AG04450 (cell line): ENCODE measurements around the gene EPHB2. TPM values are rescaled to one million over a fixed set of nuclear protein-coding genes. Genes with fewer than 3 reads are reported as not detected.

Experiments
- CTCF ChIA-PET: fragments of 300-600, 350-600 bp; formaldehyde crosslinking; extraction: SDS; loops from one replicate; lab custom pipeline; 2022; ENCODE audit warnings: antibody characterized with exemption, inconsistent platforms; lab: Charles Lee
- POLR2A ChIA-PET: fragments of 350-600 bp; formaldehyde crosslinking; extraction: SDS; loops from one replicate; lab custom pipeline; 2021; ENCODE audit warnings: antibody characterized with exemption, inconsistent platforms; lab: Yijun Ruan, JAX
- DNase-seq: peaks from one replicate; pipeline ENCODE4 v3.0.0-alpha.2; 2011; ENCODE audit warnings: low read depth, low spot score
- H3K27ac ChIP-seq: one replicate; pipeline ENCODE4 v1.5.1; 2012; ENCODE audit warnings: low read depth, low read length, control low read depth
- H3K27me3 ChIP-seq: one replicate; pipeline ENCODE4 v1.6.0; 2012; ENCODE audit warnings: low read length; ENCODE audit not compliant: control insufficient read depth, insufficient read depth
- H3K4me3 ChIP-seq: 2 replicates; pipeline ENCODE4 v1.5.1; 2011; ENCODE audit warnings: mild to moderate bottlenecking, low read depth, low read length, control low read depth
- H3K9me3 ChIP-seq: 2 replicates; pipeline ENCODE4 v1.5.1; 2012; ENCODE audit warnings: low read length; ENCODE audit not compliant: control insufficient read depth, insufficient read depth
- polyA plus RNA-seq: library from polyadenylated mRNA; depleted of rRNA; stranded (reverse); fragments of >200 nt; gene quantifications from 2 replicates; pipeline ENCODE4 v1.2.3, GENCODE V29; 2011
- TF ChIP-seq, protein P1 (sequence below): IDR thresholded peaks from 2 replicates; pipeline ENCODE4 v1.5.1; 2011; ENCODE audit warnings: low read depth, low read length, control low read depth, inconsistent platforms

The EPHB2 gene
- polyA plus RNA-seq, 1 experiment: 30.9 TPM

- ChIA-PET POLR2A (no interaction called here), CTCF (interaction anchor here (0.5 kb wide), 1 partner anchor 72 kb away, joined by 6 read pairs; no protein-coding TSS in a partner anchor)
- Histone ChIP-seq H3K9me3 (no peaks in the 10 kb centered on the region), H3K27ac (no peak overlapping the region), H3K27me3 (no peaks in the 10 kb centered on the region), H3K4me3 (no peak overlapping the region)
- TF ChIP-seq, protein P1, sequence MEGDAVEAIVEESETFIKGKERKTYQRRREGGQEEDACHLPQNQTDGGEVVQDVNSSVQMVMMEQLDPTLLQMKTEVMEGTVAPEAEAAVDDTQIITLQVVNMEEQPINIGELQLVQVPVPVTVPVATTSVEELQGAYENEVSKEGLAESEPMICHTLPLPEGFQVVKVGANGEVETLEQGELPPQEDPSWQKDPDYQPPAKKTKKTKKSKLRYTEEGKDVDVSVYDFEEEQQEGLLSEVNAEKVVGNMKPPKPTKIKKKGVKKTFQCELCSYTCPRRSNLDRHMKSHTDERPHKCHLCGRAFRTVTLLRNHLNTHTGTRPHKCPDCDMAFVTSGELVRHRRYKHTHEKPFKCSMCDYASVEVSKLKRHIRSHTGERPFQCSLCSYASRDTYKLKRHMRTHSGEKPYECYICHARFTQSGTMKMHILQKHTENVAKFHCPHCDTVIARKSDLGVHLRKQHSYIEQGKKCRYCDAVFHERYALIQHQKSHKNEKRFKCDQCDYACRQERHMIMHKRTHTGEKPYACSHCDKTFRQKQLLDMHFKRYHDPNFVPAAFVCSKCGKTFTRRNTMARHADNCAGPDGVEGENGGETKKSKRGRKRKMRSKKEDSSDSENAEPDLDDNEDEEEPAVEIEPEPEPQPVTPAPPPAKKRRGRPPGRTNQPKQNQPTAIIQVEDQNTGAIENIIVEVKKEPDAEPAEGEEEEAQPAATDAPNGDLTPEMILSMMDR: no peak
- no peak for DNase-seq
Measured at GRCh38 chr1:22775478-22775877, 64.8 kb downstream of the EPHB2 start.

GRCh38 chr1:22776035-22776613 lies 65.5 kb downstream of the EPHB2 start:
- POLR2A ChIA-PET: no interaction called here
- no peaks in the 10 kb centered on the region for H3K9me3 ChIP-seq
- TF ChIP-seq, protein P1: no peak
- H3K4me3 ChIP-seq: no peak overlapping the region
- CTCF ChIA-PET: interaction anchor here (0.5 kb wide), 1 partner anchor 72 kb away, joined by 6 read pairs; no protein-coding TSS in a partner anchor
- no peak for DNase-seq
- H3K27me3 ChIP-seq: no peaks in the 10 kb centered on the region
- no peak overlapping the region for H3K27ac ChIP-seq

GRCh38 chr1:22777388-22778057 lies 66.9 kb downstream of the EPHB2 start:
- Histone ChIP-seq H3K27ac (no peak overlapping the region), H3K27me3 (no peaks in the 10 kb centered on the region), H3K9me3 (no peaks in the 10 kb centered on the region), H3K4me3 (no peak overlapping the region)
- CTCF ChIA-PET: no interaction called here
- DNase-seq: no peak
- TF ChIP-seq, protein P1: no peak
- POLR2A ChIA-PET: no interaction called here

DNA sequence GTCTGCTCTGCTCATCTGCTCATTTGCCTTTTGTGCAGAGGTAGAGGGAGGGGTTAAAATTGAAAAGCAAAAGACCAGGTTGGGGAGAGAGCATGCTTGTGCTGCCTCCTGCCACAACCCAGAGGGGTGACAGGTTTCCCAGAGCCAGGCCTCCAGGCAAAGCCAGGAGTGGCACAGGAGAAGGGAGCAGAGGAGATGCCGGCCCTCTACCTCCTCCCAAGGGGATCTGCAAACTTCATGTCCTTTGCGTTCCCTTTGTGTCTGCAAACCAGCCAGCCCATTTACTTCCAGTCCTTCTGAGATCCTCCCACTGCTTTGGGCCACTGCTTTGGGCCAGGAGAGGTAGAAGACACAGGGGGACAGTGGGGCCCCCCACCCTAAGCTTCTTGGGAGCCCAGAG lies 67.8 kb downstream of the EPHB2 start:
- Histone ChIP-seq H3K27ac (no peak overlapping the region), H3K9me3 (no peaks in the 10 kb centered on the region), H3K4me3 (no peak overlapping the region), H3K27me3 (no peaks in the 10 kb centered on the region)
- TF ChIP-seq, protein P1: no peak
- POLR2A ChIA-PET: no interaction called here
- no peak for DNase-seq
- CTCF ChIA-PET: no interaction called here

- ChIA-PET POLR2A (no interaction called here), CTCF (no interaction called here)
Measured at GRCh38 chr1:22778862-22779520, 68.4 kb downstream of the EPHB2 start.

More at GRCh38 chr1:22778862-22779520, 68.4 kb downstream of the EPHB2 start:
- no peaks in the 10 kb centered on the region for H3K9me3 ChIP-seq
- no peak overlapping the region for H3K4me3 ChIP-seq
- no peaks in the 10 kb centered on the region for H3K27me3 ChIP-seq
- no peak for DNase-seq
- TF ChIP-seq, protein P1: no peak
- H3K27ac ChIP-seq: no peak overlapping the region
